GM18867 (cell line): ENCODE data around the gene COL7A1.
"Not testable (repeated sequence)": the region's sequence is repeated elsewhere in the genome, so short reads cannot be mapped to it uniquely, and the experiment has no call there.

Experiments
- ATAC-seq: cut with Tn5 transposase; IDR thresholded peaks from one replicate; pipeline ENCODE4 v1.9.1; 2021; ENCODE audit warnings: mild to moderate bottlenecking, moderate library complexity; ENCODE audit not compliant: unreplicated experiment

Gene COL7A1

DNA sequence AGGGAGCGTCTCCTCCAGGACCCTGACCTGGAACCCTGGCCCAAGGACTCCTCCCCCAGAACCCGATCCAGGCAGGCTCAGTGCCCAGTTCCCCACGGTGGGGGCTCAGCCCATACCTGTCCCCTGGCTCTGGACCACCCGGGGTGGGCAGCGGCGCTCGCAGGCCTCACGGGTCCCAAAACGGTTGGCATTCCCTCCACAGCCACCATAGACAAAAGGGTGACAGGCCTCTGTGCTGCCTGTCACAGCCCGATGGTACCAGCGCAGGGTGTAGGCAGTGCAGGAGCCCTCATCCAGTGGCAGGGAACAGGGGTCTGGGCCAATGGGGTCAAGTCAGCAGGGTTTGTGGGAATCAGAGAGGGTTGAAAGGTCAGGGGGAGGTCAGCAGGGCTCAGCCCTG, 30.5 kb downstream of the COL7A1 start:
- ATAC-seq: no peak

DNA sequence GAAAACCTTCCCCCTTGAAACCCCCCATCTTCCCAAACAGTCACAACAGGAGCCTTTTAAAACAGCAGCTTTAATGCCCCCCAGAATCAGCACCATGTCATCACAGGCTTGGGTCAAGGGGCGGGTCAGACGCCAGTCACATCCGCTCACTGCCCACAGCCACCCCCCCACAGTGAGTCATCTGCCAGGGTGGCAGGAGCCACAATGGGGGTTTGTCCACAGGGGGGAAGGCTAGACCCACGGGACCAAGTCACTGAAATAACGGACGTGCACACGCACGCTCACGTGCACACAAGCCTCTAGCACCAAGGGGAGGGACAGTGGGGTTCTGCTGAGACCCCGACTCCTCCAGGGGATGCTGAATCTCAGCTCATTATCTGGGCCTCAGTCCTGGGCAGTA, 31.1 kb downstream of the COL7A1 start:
- no peak for ATAC-seq

DNA sequence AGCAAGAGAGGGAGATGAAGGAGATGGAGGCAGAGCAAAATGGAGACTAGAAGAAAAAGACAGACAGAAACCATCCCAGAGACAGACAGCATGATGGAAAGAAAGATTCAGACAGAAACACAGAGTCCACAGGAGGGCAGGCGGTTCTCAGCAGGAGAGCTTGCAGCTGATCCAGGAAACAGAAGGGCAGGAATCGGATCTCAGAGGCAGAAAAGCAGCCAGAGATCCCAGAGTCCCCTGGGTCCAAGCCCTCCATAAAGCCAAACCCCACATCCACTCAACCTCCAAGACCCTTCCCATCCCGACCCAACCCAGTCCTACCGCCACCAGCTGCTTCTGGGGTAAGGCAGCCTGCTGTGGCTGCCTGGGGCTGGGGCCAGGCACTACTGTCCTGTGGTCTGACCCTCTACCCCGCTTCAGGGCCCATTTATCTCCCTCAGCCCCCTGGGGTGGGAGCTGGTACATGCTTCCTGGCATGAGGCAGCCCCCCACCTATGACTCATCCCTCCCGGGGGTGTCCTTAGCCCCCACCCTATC, 31.7 kb downstream of the COL7A1 start, which contains the start of gene UCN2:
TSS of gene UCN2 (minus strand) at position 400 of the 537 bp plus-strand sequence. CDS start 657 bp downstream, outside the sequence.
- ATAC-seq: no peak

DNA sequence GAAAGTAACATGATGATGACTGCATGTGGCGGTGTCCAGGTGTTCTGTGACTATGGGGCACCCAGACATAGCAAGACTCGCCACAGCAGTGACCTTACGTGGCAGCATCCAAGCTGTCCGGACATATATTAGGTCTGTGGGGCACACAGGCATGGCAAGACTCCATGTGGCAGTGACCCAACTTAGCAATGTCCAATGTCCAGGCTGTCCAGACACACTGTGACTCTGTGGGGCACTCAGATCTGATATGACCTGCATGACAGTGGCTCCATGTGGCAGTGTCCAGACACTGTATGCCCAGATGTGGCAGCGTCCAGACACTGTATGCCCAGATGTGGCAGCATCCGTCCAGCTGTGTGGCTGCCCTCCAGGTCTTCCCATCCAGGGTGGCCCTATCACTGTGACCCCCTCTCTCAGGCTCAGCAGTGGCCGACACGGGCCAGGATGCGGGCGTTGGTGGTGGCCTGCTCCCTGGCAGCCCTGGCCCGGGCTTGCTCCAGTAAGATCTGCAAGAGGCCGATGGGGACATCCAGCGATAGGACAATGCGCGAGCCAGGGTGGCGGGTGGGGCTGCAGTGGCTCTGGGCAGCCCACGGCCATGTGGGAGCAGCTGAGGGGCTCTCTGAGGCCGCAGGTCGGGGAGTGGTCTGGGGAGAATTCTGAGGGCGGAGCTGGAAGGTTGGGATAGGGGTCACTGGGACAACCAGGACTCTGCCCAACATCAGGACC, 32.6 kb downstream of the COL7A1 start:
- no peak for ATAC-seq

DNA sequence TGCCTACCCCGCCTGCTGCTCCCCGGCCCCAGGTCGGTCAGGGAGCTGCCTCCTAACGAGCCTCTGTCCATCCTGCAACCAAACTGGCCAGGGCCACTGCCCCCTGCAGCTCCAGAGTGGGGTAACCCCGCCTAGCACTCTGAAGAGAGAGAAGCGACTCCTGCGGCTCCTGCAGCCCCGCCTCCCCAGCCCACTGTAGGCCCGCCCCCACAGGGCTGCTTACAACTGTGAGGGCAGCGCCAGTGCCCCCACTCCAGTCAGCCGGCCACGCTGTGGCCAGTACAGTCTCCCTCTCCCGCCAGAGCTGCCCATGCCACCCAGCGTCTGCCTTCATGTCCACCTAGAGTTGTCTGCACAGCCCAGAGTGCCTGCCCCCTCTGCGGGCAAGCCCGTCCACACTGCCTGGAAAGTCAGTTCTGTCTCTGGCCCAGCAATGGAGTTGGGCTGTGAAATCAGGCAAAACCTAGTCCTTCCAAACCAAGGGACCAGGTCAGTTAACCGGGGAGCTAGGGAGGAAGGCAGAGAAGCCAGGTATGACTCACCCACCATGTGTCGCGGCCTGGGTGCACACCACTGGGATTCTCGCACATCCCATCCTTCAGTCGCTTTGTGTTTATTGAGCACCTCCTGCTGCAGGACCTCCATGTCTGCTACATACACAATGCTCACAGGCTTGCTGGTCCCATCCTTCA, 33.9 kb downstream of the COL7A1 start:
- ATAC-seq: no peak

DNA sequence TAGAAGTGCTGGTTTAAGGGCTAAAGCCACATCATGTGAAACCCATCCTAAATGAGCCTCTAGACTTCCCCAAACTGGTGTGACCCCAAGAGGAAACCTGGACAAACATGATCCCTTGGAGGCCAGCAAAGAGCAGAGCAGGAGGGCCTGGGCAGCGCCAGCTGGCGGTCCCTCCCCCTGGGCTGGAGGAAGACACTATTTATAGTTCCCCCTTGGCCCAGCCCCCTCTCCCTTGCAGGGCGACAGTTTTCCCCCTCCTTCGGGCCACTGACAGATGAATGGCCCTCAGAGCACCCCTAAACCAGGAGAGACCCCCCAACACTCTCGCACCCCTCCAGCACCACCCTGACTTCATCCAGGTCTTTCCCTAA, 34.5 kb downstream of the COL7A1 start:
- ATAC-seq: no peak

DNA sequence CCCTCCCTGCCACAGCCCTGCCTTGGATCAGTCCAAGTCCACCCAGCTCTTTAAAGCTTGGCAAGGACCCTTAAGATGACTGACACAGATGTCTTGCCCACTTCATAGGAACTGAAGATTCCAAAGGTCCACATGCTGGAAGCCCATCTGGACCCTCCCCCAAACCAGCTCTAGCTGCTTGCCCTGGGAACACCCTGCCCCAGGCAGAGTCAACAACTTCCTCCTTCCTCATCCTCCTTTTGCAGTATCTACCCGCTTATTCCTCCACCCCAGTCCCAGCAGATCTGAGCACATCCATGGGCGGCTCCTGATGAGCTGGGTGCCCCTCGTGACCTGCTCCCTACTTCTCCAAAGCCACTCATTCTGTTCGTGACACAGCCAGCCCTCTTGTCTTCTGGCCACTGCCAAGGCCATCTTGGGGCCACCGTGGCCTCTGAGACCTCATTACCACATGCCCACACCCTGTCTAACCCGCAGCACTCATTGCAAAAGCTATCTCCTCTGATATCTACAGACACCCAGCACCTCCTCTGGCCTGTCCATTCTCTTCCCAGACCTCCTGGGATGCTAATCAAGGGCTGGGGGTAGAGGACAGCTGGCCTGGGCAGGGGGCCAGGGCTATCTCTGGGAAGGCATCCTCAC, 36.5 kb downstream of the COL7A1 start:
- no peak for ATAC-seq

DNA sequence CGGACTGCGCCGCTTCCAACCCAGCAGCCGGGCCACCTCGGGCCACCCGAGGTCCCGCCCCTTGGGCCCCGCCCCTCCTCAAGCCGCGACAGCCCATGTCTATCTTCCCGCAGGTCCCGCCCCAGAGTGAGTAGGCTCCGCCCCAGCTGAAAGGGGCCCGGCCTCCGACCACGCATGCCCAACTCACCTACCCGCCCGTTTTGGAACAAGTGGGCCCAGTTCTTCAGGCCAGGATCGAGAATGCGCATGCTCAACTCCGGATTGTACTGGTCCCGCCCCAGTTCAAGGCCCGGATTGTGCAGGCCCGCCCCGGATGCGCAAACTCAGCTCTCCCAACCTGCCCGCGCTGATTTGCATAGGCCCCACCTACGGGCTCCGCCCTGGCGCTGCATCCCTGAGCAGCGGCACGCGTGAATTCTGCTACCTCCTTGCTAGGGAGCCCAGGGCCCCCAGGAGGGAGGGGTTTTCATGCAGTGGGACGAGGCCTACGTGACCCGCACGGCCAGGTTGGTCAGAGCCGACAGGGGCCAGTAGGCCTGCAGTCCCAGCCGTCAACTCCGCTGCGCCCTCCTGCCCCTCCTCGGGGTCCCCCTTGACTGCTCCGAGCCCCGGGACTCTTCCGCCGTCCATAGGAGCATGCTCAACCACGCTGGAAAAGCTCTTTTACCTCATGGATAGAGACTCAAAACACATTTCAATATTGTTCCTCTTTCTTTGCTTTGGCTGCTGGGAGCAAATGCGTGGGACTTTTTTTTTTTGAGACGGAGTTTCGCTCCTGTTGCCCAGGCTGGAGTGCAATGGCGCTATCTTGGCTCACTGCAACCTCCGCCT, 38.1 kb downstream of the COL7A1 start, which contains the start of gene PFKFB4:
TSS of gene PFKFB4 (minus strand) at position 8 of the 831 bp plus-strand sequence. CDS start 26 bp downstream, outside the sequence.
- peak; percentile 87 for ATAC-seq

DNA sequence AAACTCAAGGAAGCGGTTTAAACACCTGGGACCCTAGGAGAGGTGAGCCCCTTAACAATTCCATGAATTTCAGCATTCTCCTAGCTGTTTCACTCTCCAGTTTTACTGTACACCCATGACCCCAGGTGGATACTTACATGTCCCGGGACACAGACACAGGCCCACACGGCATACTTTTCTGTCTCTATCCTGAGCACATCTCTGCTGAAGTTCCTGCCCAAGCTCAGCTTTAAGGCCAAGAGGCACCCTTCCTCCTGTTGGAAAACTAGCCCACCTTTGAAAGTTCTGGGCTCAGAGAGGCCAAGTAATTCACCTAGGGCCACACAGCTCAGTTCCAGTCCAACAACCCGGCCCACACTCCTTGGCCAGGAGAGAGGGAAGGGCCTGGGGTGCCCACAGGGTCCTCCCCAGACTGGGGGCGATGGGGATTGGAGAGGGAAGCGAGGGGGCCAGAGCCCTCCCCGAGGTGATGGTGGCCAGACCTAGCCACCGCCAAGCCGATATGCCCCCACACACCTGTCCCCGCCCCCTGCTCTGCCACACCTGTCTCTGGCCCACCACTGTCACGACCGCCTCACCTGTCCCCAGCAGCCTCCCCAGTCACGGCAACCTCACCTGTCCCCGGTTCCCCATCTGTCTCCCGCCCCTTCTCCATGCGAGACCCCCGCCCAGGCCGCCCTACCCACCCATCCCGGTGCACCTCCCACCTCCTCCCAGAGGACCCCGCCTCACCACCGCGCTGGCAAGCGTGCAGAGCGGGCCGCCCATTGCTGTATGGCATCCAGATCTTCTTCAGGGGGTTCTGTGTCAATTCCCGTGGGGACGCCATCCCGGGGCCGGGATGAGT, 39.0 kb downstream of the COL7A1 start:
- no peak for ATAC-seq

DNA sequence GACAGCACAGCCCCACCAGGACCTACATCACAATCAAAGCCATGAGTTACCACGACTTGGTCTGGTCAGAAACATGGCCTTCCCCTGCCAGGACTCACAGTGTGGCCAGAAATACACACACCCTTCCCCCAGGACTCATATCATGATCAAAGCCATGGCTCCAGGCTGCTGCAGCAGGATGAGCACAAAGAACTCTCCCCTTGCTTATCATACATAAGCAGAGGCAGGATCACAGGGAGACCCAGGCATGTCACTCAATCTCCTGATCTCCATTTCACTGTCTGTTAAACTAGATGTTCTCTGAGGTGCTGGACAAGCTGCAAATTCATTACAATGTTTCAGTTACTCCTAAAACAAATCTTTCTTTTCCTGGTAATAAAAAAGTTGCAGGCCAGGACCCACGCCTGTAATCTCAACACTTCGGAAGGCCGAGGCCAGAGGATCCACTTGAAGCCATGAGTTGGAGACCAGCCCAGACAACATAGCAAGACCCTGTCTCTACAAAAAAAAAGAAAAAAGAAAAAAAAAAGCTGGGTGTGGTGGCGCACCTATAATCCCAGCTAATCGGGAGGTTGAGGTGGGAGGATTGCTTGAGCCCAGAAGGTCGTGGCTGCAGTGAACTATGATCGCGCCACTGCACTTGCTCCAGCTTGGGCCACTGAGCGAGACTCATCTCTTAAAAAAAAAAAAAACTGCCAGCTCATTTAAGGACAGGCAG, 39.7 kb downstream of the COL7A1 start:
- ATAC-seq: no peak

DNA sequence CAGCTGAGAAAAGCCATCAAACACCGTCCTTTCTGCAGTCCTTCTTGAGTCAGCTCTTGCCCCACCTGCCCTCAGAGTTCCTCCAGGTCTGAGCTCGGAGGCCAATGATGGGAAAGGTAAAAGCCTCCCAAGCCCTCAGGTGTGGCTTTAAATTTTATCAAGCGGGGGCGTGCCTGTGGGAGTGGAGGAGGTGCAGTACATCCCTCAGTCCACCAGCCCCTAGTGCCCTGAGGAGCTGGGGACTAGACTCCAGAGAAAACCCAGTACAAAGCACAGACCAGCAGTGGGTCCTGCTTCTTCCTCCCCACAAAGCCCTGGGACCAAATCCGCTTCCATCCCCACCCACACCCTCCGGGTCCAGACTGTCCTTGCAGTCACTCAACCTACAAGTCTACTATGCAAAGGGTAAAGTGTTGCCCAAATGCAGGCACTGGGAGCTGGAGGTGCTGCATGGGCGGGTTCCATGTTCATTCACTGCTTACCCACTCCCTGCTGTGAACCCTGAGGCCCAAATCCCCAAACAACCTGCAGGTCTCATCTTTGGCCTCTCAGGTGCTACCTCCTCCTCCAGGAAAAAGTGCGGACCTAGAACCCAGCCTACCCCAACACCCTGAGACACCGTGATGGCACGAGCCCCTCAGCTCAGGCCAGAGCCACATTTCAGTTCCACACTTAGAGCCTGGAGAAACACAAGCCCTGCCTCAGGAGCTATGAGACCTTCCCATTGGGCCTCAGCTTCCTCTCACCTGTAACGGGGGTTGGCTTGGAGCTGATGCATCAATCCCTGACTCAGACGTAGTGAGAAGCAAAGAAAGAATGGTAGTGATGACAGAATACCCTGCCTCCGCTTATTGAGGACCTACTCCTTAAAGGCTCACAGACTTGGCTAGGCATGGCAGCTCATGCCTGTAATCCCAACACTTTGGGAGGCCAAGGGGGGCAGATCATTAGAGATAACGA, 41.0 kb downstream of the COL7A1 start:
- ATAC-seq: no peak

DNA sequence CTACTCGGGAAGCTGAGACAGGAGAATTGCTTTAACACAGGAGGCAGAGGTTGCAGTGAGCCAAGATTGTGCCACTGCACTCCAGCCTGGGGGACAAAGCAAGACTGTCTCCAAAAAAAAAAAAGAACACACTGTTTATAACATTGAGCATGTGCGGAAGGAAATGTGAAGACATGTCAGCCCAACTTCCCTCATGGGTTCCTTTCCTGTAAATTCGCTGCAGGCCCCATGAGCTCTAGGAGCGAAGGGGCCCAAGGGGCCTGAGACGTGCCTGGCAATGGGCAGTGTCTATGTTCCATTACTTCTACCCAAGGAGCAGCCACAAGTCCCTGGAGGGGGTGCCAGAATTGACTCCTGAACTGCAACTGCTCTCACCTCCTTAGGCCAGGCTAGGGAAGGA, 41.8 kb downstream of the COL7A1 start:
- ATAC-seq: no peak

DNA sequence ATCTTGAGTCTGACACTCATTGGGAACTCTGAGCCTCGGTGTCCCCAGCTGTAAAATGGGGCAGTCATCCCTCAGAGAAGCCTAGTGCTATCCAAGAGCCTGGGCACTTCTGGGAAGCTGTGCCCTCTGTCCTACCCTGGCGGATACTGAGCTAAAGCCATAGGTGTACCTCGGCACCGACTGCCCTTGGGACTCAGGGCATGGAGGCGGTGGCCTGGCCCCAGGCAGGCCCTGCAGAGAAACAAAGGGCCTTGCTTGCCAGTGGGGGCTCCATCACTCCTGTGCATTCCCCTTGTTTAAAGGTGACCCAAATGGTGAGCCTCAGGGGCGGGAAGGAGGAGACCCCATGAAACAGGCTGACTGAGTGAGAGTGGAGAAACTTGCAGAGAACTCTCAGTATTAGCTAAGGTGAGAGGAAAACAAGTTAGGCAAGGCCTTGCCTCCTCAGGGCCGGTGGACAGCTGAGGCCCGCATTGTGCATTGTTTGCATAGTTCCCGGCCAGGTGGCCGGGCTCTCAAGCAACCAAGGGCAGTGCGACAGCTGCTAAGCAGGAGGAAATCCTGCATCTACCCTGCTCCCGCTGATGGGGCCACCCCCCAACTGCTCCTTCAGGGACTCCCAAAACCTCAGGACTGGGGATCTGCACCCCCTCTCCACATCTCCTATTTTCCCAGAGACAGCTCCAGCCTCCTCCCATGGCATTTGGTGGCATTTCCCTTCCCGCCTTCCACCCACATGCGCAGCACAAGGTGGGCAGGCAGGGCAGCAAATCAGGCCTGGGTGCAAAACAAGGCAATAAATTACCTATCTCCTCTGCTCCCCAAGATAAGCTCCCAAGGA, 42.8 kb downstream of the COL7A1 start:
- ATAC-seq: no peak

DNA sequence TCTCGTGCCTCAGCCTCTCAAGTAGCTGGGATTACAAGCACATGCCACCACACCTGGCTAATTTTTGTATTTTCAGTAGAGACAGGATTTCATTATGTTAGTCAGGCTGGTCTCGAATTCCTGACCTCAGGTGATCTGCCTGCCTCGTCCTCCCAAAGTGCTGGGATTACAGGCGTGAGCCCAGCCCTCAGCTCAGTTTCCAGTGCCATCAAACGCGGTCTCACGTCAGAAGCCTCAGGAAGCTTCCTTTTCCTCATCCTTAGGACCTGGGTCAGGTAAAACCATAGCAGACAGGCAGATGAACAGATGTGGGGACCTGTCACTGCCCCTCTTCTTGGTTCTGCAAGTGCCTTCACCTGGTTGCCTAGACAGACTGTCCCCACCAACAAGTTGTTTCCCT, 43.5 kb downstream of the COL7A1 start:
- ATAC-seq: not testable (repeated sequence)

DNA sequence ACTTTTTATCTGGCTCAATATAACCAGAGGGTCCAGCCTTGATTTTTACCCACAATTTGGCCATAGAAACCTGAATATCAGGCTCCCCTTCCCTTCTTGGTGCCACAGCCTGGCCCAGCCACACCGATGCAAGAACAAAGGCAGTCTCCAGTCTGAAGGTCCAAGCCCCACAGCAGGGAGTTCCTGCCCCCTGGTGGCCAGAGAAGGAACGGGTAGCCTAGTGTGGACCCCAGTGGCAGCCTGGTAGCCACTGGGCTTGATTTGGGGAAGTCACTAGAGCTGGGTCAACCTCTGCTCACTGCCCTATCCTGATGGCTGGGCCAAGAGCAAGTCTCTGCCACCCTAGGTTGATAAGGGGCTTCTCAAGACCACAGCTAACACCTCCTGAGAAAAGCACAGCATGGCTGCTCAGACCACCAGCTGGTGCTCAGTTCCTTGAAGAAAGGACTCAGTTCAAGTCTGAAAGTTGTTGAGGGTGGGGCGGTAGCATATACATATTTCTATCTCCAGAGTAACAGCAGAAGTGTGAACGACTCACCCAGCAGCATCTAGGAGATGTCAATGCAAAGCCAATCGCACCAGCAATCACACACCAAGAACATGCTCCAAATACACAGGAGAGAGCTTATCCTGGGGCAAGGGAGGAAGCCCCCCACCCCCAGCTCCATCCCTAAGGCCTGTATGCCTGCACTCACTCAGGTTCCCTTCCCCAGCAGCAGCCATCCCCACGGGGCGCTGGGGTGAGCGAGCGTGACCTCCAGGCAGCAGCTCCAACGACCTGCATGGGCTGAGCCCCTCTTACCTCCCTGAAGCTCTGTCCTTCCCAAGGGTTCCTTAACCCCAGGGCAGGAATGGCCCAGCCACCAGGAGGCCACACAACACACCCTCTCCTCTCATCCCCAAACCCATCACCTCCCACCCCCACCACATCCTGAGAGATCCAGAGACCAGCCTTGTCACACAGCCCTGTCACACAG, 46.1 kb downstream of the COL7A1 start:
- ATAC-seq: no peak

DNA sequence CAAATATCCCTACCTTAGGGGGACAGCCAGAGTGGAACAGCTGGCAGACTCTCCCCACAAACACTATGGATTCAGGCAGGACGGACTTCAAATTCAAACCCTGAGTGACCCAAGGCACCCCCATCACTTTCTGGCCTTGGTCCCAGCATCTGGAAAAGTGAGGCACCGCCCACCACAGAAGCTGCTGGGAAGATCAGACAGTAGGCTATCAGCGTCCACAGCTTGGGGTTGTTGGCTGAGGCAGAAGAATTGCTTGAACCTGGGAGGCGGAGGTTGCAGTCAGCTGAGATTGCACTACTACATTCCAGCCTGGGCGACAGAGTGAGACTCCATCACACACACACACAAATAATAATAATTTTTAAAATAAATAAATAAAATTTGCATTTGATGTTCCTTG, 47.0 kb downstream of the COL7A1 start:
- no peak for ATAC-seq
